ENCODE measurements around the gene CLEC2A.

- TF ChIP-seq ISL1 (CRISPR knock-in tag; IDR thresholded peaks at IDR 0.05), result no peak
- TF ChIP-seq BACH2 (CRISPR knock-in tag; IDR thresholded peaks at IDR 0.05; ENCODE audit: borderline replicate concordance), result no peak
- no peak for TF ChIP-seq TSHZ2 (CRISPR knock-in tag; IDR thresholded peaks at IDR 0.05)
These were observed 31.2 kb downstream of the CLEC2A start for GRCh38 chr12:9900930-9901329.
